CD4-positive, alpha-beta T cell (primary cell): ENCODE data around the gene CENPE. TPM values are rescaled to one million over a fixed set of nuclear protein-coding genes. Genes with fewer than 3 reads are reported as not detected.

Source experiments
- ATAC-seq: fragments of 200-7000 bp; cut with Tn5 transposase; one replicate; pipeline ENCODE4 v1.10.0; 2022; ENCODE audit warnings: mild to moderate bottlenecking; ENCODE audit not compliant: poor library complexity
- CTCF ChIA-PET: fragments of 350-600 bp; sonication (Branson Sonifier 250); formaldehyde crosslinking; loops from one replicate; lab custom pipeline; 2021; ENCODE audit warnings: antibody characterized with exemption, inconsistent platforms; lab: Charles Lee
- POLR2A ChIA-PET: fragments of 350-600 bp; sonication (Branson Sonifier 250); formaldehyde crosslinking; loops from one replicate; lab custom pipeline; 2021; ENCODE audit warnings: antibody characterized with exemption, inconsistent platforms; lab: Charles Lee
- DNase-seq, 14 experiments: peaks; one replicate each; pipeline ENCODE4 v3.0.0-alpha.2; 2013 to 2020; ENCODE audit warnings: mixed read lengths in 2 of 14
- H3K27ac ChIP-seq, 2 donors: one replicate each; pipeline versions ENCODE4 v1.5.1 to v1.7.0; 2013; ENCODE audit warnings: low read length in 2 of 2, low read depth in 1 of 2, mild to moderate bottlenecking in 1 of 2
- H3K27me3 ChIP-seq, 2 experiments: 1 replicate in 1 of 2; 2 replicates in 1 of 2; pipeline versions ENCODE4 v1.6.1 to v1.7.0; 2013; ENCODE audit warnings: low read length in 2 of 2, control low read depth in 1 of 2, mild to moderate bottlenecking in 1 of 2, moderate library complexity in 1 of 2; ENCODE audit not compliant: insufficient read depth in 2 of 2, control insufficient read depth in 1 of 2
- H3K36me3 ChIP-seq: one replicate; pipeline ENCODE4 v1.6.1; 2013; ENCODE audit warnings: low read length, control low read depth; ENCODE audit not compliant: insufficient read depth
- H3K4me1 ChIP-seq: one replicate; pipeline ENCODE4 v1.6.1; 2013; ENCODE audit warnings: low read length, control low read depth; ENCODE audit not compliant: insufficient read depth
- H3K4me3 ChIP-seq: one replicate; pipeline ENCODE4 v1.5.1; 2013; ENCODE audit warnings: mild to moderate bottlenecking, low read length, moderate library complexity
- H3K9me3 ChIP-seq, 2 experiments: 1 replicate in 1 of 2; 2 replicates in 1 of 2; pipeline versions ENCODE4 v1.6.1 to v1.7.0; 2013; ENCODE audit warnings: low read length in 2 of 2, mild to moderate bottlenecking in 2 of 2, control low read depth in 1 of 2, moderate library complexity in 1 of 2; ENCODE audit not compliant: control insufficient read depth in 1 of 2, insufficient read depth in 1 of 2
- H3K27ac Mint-ChIP-seq: one replicate; pipeline ENCODE4 v1.8.0; 2020; ENCODE audit warnings: mixed read lengths
- H3K27me3 Mint-ChIP-seq: one replicate; pipeline ENCODE4 v1.8.0; 2021; ENCODE audit warnings: mixed read lengths
- H3K36me3 Mint-ChIP-seq: one replicate; pipeline ENCODE4 v1.8.0; 2021; ENCODE audit warnings: low read depth, mixed read lengths
- H3K4me1 Mint-ChIP-seq: one replicate; pipeline ENCODE4 v1.8.0; 2021; ENCODE audit warnings: low read depth, mixed read lengths
- H3K4me3 Mint-ChIP-seq: one replicate; pipeline ENCODE4 v1.8.0; 2020; ENCODE audit warnings: mild to moderate bottlenecking, mixed read lengths
- H3K9me3 Mint-ChIP-seq: one replicate; pipeline ENCODE4 v1.8.0; 2020; ENCODE audit warnings: mixed read lengths
- intact Hi-C, 2 experiments: fragments of 100-400 bp; cut with DNase I in 1 of 2; cut with micrococcal nuclease in 1 of 2; formaldehyde crosslinking; loops; one replicate each; pipeline versions ENCODE4 v1.15.1 to v1.9.0; 2023 to 2025; cut with DNase I, micrococcal nuclease
- total RNA-seq, 174 experiments: library from RNA in 2 of 174; stranded (reverse) in 2 of 174; gene quantifications; one replicate each; pipeline ENCODE4 v1.2.3 and lab custom pipeline; 2021 to 2026
- TF ChIP-seq, protein P1 (sequence below): fragments of 200-600 bp; IDR thresholded peaks from one replicate; pipeline ENCODE4 v1.8.0; 2022; ENCODE audit warnings: antibody characterized with exemption, mild to moderate bottlenecking

Gene CENPE
- total RNA-seq, 2 experiments from 2014 or later, result 2.7 to 3.2 TPM

DNA sequence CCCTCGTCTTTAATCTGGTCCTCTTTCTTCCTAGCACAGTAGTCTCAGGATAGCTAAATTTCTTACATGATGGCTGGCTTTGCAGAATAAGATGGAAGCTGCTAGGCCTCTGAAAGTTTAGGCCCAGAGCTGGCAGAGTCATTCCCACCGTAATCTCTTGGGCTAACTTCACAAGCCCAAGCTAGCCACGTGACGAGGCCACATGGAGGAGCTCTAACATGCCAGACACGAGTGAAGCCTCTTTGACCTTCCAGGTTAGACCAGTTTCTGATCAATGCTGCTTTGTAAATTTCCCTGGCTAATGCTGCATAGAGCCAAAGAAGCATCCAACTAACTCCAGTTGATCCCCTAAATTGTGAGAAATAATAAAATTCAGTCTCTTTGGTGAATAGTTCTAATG lies 9.5 kb upstream of the CENPE start:
- Histone ChIP-seq H3K36me3 (no peaks in the 10 kb centered on the region), H3K27me3 (peaks cover 0 to 4% of the 10 kb centered on the region in 2 experiments), H3K4me3 (no peak overlapping the region), H3K9me3 (no peaks in the 10 kb centered on the region), H3K27ac (no peak overlapping the region), H3K4me1 (no peaks in the 10 kb centered on the region)
- Mint-ChIP-seq H3K27ac (no peak overlapping the region), H3K27me3 (peaks cover 29% of the 10 kb centered on the region), H3K4me3 (no peak overlapping the region), H3K4me1 (no peaks in the 10 kb centered on the region), H3K9me3 (no peaks in the 10 kb centered on the region), H3K36me3 (no peaks in the 10 kb centered on the region)
- ChIA-PET CTCF (no interaction called here), POLR2A (no interaction called here)
- DNase-seq (no peak), ATAC-seq (no peak)
- intact Hi-C loops, result loop anchor here in 1 of 2 experiments (10.0 kb wide), 1 partner anchor 863 kb away; the partner anchor contains the start of gene SLC39A8
- TF ChIP-seq, protein P1, sequence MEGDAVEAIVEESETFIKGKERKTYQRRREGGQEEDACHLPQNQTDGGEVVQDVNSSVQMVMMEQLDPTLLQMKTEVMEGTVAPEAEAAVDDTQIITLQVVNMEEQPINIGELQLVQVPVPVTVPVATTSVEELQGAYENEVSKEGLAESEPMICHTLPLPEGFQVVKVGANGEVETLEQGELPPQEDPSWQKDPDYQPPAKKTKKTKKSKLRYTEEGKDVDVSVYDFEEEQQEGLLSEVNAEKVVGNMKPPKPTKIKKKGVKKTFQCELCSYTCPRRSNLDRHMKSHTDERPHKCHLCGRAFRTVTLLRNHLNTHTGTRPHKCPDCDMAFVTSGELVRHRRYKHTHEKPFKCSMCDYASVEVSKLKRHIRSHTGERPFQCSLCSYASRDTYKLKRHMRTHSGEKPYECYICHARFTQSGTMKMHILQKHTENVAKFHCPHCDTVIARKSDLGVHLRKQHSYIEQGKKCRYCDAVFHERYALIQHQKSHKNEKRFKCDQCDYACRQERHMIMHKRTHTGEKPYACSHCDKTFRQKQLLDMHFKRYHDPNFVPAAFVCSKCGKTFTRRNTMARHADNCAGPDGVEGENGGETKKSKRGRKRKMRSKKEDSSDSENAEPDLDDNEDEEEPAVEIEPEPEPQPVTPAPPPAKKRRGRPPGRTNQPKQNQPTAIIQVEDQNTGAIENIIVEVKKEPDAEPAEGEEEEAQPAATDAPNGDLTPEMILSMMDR, result no peak

GRCh38 chr4:103204111-103204510 lies 6.0 kb upstream of the CENPE start:
- Mint-ChIP-seq H3K36me3 (no peaks in the 10 kb centered on the region), H3K9me3 (no peaks in the 10 kb centered on the region), H3K4me3 (no peak overlapping the region), H3K27ac (no peak overlapping the region), H3K27me3 (peaks cover 3% of the 10 kb centered on the region), H3K4me1 (no peaks in the 10 kb centered on the region)
- TF ChIP-seq, protein P1, result no peak
- no peak for DNase-seq
- Histone ChIP-seq H3K4me1 (peaks cover under 1% of the 10 kb centered on the region), H3K36me3 (no peaks in the 10 kb centered on the region), H3K27ac (no peak overlapping the region), H3K4me3 (no peak overlapping the region), H3K9me3 (no peaks in the 10 kb centered on the region), H3K27me3 (no peaks in the 10 kb centered on the region)
- intact Hi-C loops, result loop anchor here in 1 of 2 experiments (5.0 to 10.0 kb wide), 2 partner anchors 102 to 859 kb away; partner anchors contain the start of gene SLC39A8
- ChIA-PET CTCF (no interaction called here), POLR2A (no interaction called here)
- no peak for ATAC-seq

DNA sequence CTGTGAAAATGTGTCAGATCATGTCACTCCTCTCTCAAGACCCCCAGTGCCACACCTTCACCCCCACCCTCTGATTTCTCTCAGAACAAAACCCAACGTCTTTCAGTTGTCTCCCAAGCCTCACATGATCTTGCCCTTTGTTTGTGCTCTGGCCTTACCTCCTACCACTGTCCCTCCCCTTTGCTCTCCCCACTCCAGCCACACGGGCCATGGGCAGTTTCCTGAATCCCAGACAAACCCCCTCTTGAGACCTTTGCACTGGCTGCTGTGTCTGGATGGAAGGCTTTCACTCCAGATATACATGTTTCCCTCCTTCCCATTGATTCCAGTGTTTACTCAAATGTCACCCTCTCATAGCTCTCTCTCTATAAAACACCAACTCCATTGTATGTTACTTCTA lies 3.6 kb upstream of the CENPE start:
- ChIA-PET CTCF (no interaction called here), POLR2A (no interaction called here)
- Mint-ChIP-seq H3K4me1 (peaks cover 12% of the 10 kb centered on the region), H3K36me3 (peaks cover 6% of the 10 kb centered on the region), H3K27ac (no peak overlapping the region), H3K27me3 (no peaks in the 10 kb centered on the region), H3K9me3 (no peaks in the 10 kb centered on the region), H3K4me3 (no peak overlapping the region)
- Histone ChIP-seq H3K36me3 (no peaks in the 10 kb centered on the region), H3K4me1 (peaks cover 13% of the 10 kb centered on the region), H3K4me3 (no peak overlapping the region), H3K27ac (no peak overlapping the region), H3K27me3 (no peaks in the 10 kb centered on the region), H3K9me3 (no peaks in the 10 kb centered on the region)
- ATAC-seq (no peak), DNase-seq (no peak)
- TF ChIP-seq, protein P1, result no peak
- intact Hi-C loops, result loop anchor here in 1 of 2 experiments (5.0 to 10.0 kb wide), 2 partner anchors 99 to 857 kb away; partner anchors contain the start of gene SLC39A8
